NAMALWA (cell line): ENCODE data around the gene PTPRF.

Experiments used
- DNase-seq: peaks from one replicate; pipeline ENCODE4 v3.0.0-alpha.2; 2015; ENCODE audit warnings: low spot score

The PTPRF gene

DNA sequence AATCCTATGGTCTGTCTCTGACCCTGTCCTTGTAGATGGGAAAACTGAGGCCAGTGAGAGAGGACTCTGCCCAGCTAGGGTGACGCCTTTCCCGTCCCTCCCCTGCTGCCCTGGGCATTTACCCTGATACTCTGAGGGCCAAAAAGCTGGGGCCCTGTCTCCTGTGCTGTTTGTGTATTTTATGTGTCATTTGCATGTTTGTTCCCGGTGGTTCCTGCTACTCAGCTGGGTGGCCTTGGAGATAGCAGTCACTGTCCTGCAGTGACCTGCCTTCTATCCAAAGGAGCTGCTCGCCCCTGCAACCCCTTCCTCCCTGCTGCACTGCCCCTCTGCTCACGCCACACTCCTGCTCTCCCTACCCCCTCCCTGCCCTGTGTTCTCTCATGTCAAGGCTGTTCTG lies 78.1 kb downstream of the PTPRF start:
- no peak for DNase-seq

DNA sequence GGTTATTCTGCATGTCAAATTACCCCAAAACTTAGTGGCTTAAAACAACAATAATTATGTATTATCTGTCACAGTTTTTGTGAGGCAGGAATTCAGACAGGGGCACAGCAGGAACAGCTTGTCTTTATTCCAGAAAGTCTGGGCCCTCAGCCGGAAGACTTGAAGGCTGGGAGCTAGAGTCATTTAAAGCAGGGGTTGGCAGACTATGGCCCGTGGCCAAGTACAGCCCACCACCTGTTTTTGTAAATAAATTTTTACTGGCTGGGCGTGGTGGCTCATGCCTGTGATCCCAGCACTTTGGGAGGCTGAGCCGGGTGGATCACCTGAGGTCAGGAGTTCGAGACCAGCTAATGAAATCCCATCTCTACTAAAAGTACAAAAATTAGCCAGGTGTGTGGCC lies 79.7 kb downstream of the PTPRF start:
- no peak for DNase-seq

- DNase-seq, result no peak
These were observed 81.3 kb downstream of the PTPRF start for GRCh38 chr1:43611950-43612349.

GRCh38 chr1:43612406-43612805 lies 81.7 kb downstream of the PTPRF start:
- DNase-seq, result no peak

- DNase-seq, result no peak
These were observed 82.6 kb downstream of the PTPRF start for GRCh38 chr1:43613075-43613942.

GRCh38 chr1:43614211-43614610 lies 83.5 kb downstream of the PTPRF start:
- DNase-seq, result no peak

DNA sequence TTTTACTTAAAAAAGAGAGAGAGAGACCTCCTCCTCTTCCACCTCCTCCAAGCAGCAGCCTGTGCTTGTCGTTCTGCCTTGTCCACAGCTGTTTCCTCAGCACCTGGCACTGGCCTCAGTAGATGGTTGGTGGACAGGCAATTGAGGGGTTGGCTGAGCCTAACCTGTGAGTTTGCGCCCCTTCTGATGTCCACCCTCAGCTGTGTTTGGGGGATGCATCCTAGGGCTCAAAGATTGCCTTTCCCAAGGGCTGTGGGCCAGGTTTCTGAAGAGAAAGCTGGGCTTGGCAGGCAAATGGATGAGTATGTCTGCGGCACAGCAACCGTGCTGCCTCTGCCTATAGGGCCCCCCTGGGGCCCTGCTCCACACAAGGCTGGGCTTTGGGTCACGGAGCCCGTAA lies 84.2 kb downstream of the PTPRF start:
- DNase-seq, result no peak

DNA sequence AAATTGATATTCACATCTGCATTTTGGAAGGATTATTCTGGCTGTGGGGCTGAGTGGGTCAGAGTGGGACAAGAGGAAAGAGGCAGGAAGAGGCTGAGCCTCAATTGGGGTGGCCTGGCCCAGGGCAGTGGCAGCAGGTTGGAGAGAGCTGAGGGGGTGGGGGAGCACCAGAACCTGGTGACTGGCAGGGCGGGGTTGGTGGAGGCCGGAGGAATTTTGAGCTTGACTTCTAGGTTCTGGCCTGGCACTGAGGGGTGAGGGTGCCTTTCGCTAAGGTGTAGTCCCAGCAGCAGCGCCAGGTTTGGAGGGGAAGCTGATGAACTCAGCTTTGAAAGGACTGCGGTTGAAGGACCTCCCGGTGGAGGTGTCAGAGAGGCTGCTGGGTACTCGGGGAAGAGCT lies 85.7 kb downstream of the PTPRF start:
- no peak for DNase-seq

DNA sequence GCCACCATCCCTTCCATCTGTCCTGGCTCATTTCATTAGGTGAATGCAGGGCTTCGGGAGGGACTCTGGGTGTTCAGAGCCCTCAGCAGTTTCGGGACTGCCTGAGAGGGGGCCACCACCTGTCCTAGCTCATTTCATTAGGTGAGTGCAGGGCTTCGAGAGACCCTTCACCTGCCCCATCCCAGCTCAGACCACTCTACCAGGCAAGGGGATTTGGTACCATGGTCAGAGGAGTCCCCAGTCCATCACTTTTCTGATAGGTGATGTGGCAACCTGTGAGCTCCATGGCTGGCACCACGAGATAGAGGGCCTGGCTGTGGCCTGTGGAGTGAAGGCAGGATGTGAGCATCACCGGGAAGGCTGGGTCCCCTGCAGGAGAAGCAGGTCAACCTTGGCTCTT lies 86.3 kb downstream of the PTPRF start:
- DNase-seq, result no peak

- DNase-seq, result no peak
These were observed 87.0 kb downstream of the PTPRF start for GRCh38 chr1:43617668-43618067.

- DNase-seq, result no peak
These were observed 88.0 kb downstream of the PTPRF start for GRCh38 chr1:43618521-43619313.

DNA sequence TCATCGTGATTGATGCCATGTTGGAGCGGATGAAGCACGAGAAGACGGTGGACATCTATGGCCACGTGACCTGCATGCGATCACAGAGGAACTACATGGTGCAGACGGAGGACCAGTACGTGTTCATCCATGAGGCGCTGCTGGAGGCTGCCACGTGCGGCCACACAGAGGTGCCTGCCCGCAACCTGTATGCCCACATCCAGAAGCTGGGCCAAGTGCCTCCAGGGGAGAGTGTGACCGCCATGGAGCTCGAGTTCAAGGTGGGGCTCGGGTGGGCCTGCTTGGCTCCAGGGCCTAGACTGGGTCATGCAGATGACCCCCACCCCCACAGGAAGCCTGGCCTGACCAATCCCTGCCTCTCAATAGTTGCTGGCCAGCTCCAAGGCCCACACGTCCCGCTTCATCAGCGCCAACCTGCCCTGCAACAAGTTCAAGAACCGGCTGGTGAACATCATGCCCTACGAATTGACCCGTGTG lies 88.7 kb downstream of the PTPRF start:
- DNase-seq, result no peak

DNA sequence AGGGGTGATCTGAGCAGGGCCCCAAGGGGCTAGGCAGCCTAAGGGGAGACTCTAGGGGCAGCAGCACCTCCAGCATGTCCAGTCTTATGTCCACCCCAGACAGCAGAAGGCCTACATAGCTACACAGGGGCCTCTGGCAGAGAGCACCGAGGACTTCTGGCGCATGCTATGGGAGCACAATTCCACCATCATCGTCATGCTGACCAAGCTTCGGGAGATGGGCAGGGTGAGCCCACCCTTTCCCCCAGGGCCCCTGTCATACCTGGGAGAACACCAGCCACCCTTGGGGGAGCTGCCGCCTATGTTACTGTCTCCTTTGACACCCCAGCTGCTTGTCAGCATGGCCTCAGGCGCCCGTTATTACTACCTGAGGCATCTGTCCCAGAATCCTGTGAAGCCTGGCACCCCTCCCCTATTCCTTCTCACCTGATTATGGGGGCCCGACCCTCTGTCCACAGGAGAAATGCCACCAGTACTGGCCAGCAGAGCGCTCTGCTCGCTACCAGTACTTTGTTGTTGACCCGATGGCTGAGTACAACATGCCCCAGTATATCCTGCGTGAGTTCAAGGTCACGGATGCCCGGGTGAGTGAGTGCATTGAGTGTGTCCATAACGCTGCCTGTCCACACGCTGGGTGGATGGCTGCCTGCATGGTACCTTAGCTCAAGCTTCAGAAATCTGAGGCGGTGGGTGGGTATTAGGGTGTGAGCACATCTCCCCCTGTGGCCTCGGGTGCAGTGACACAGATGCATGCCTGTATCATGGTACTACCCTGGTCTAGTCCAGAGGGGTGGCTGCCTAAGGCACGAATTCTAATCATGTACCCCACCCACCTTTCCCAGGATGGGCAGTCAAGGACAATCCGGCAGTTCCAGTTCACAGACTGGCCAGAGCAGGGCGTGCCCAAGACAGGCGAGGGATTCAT lies 89.6 kb downstream of the PTPRF start:
- no peak for DNase-seq

- DNase-seq, result no peak
These were observed 90.3 kb downstream of the PTPRF start for GRCh38 chr1:43620956-43621355.

DNA sequence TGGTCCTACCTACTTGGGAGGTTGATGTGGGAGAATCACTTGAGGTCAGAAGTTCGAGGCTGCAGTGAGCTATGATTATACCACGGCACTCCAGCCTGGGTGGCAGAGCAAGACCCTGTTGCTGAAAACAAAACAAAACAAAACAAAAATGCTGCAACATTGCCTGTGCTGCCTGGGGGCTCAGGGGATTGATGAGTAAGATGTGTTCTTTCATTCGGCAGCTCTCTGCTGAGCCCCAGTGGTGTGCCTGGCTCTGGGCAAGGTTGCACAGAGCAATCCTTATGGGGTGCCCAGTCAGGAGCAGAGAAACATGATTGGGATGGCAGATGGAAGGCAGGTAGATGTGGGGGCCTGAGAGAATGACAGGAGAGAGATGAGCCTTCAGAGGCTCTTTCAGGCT lies 90.7 kb downstream of the PTPRF start:
- no peak for DNase-seq

DNA sequence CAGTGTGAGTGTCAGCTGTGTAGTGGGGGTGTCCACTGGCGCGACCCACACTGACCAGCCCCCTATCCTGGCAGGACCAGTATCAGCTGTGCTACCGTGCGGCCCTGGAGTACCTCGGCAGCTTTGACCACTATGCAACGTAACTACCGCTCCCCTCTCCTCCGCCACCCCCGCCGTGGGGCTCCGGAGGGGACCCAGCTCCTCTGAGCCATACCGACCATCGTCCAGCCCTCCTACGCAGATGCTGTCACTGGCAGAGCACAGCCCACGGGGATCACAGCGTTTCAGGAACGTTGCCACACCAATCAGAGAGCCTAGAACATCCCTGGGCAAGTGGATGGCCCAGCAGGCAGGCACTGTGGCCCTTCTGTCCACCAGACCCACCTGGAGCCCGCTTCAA lies 91.2 kb downstream of the PTPRF start:
- no peak for DNase-seq

DNA sequence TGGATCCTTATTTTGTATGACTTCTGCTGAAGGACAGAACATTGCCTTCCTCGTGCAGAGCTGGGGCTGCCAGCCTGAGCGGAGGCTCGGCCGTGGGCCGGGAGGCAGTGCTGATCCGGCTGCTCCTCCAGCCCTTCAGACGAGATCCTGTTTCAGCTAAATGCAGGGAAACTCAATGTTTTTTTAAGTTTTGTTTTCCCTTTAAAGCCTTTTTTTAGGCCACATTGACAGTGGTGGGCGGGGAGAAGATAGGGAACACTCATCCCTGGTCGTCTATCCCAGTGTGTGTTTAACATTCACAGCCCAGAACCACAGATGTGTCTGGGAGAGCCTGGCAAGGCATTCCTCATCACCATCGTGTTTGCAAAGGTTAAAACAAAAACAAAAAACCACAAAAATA lies 91.8 kb downstream of the PTPRF start:
- no peak for DNase-seq

DNA sequence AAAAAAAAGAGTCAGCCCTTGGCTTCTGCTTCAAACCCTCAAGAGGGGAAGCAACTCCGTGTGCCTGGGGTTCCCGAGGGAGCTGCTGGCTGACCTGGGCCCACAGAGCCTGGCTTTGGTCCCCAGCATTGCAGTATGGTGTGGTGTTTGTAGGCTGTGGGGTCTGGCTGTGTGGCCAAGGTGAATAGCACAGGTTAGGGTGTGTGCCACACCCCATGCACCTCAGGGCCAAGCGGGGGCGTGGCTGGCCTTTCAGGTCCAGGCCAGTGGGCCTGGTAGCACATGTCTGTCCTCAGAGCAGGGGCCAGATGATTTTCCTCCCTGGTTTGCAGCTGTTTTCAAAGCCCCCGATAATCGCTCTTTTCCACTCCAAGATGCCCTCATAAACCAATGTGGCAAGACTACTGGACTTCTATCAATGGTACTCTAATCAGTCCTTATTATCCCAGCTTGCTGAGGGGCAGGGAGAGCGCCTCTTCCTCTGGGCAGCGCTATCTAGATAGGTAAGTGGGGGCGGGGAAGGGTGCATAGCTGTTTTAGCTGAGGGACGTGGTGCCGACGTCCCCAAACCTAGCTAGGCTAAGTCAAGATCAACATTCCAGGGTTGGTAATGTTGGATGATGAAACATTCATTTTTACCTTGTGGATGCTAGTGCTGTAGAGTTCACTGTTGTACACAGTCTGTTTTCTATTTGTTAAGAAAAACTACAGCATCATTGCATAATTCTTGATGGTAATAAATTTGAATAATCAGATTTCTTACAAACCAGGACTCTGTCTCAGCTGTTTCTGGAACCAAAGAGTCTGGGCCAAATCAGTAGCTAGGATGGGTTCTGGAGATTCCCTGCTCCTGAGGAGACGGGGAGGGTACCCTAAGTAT lies 92.5 kb downstream of the PTPRF start:
- DNase-seq, result no peak

- no peak for DNase-seq
These were observed 94.5 kb downstream of the PTPRF start for GRCh38 chr1:43625063-43625780.

GRCh38 chr1:43632135-43632670 lies 101.5 kb downstream of the PTPRF start:
- DNase-seq, result no peak
